Loucy (cell line): ENCODE results near the gene SIRPB2.

ENCODE experiments used
- CTCF ChIP-seq: fragments of 200-600 bp; sonication (generic); conservative IDR thresholded peaks from 2 replicates; pipeline ENCODE4 v1.5.1; 2014; ENCODE audit warnings: mild to moderate bottlenecking, antibody characterized with exemption, low read length
- EZH2phosphoT487 ChIP-seq: fragments of 200-600 bp; IDR thresholded peaks from 2 replicates; pipeline ENCODE4 v1.6.1; 2018; ENCODE audit warnings: antibody characterized with exemption, mild to moderate bottlenecking, moderate library complexity, borderline replicate concordance

DNA sequence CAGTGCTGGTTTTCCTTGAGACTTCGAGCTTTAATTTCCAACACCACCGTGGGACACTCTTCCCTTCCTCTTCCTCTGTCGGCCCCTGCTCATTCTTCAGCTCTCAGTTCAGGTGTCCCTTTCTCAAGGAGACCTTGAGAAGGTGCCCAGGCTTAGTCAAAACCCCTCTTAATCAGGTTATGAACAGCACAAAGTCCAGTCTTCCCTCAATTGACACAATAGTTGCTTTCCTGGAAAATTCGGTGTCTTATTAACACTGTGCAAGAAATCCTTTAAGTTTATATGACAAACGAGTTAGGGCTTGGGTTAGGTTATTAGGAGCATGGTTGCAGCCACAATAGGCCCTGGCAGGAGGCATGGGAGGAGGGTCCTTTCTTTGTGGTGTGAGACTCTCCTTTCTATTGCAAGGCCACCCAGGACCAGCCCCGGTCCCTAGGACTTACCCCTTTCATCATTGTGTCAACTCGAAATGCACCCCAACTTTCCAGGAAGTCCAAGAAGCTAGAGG lies 23.0 kb downstream of the SIRPB2 start:
- TF ChIP-seq CTCF, result no peak
- TF ChIP-seq EZH2phosphoT487, result no peak
